GM23248 (cell line): ENCODE data around the gene ANKRD16. TPM values are rescaled to one million over a fixed set of nuclear protein-coding genes. Genes with fewer than 3 reads are reported as not detected.
"Not testable (repeated sequence)": the region's sequence is repeated elsewhere in the genome, so short reads cannot be mapped to it uniquely, and the experiment has no call there.

ENCODE experiments used
- DNase-seq: peaks from one replicate; pipeline ENCODE4 v3.0.0-alpha.2; 2015
- H2AFZ ChIP-seq: fragments of 200-600 bp; sonication (generic); 2 replicates; pipeline ENCODE4 v1.6.1; 2016; ENCODE audit warnings: antibody characterized with exemption
- H3F3A ChIP-seq: fragments of 200-600 bp; sonication (generic); 2 replicates; pipeline ENCODE4 v1.6.1; 2016; ENCODE audit warnings: mild to moderate bottlenecking, antibody characterized with exemption, mixed run types; ENCODE audit not compliant: insufficient read depth
- H3K27ac ChIP-seq: fragments of 200-600 bp; sonication (generic); 2 replicates; pipeline ENCODE4 v1.5.1; 2016; ENCODE audit warnings: mild to moderate bottlenecking
- H3K27me3 ChIP-seq: fragments of 200-600 bp; sonication (generic); replicated peaks from 2 replicates; pipeline ENCODE4 v1.6.1; 2016; ENCODE audit warnings: mild to moderate bottlenecking; ENCODE audit not compliant: insufficient read depth
- H3K36me3 ChIP-seq: fragments of 200-600 bp; sonication (generic); 2 replicates; pipeline ENCODE4 v1.6.1; 2016; ENCODE audit warnings: low read depth, mild to moderate bottlenecking
- H3K4me1 ChIP-seq: fragments of 200-600 bp; sonication (generic); 2 replicates; pipeline ENCODE4 v1.6.1; 2016; ENCODE audit warnings: mild to moderate bottlenecking; ENCODE audit not compliant: insufficient read depth
- H3K4me2 ChIP-seq: fragments of 200-600 bp; sonication (generic); one replicate; pipeline ENCODE4 v1.6.1; 2016; ENCODE audit warnings: mild to moderate bottlenecking; ENCODE audit not compliant: unreplicated experiment
- H3K4me3 ChIP-seq: fragments of 200-600 bp; sonication (generic); 2 replicates; pipeline ENCODE4 v1.5.1; 2016; ENCODE audit warnings: mild to moderate bottlenecking
- H3K79me2 ChIP-seq: fragments of 200-600 bp; sonication (generic); 2 replicates; pipeline ENCODE4 v1.6.1; 2016; ENCODE audit warnings: mild to moderate bottlenecking; ENCODE audit not compliant: insufficient read depth
- H3K9ac ChIP-seq: fragments of 200-600 bp; sonication (generic); 2 replicates; pipeline ENCODE4 v1.6.1; 2016; ENCODE audit warnings: mild to moderate bottlenecking
- H3K9me2 ChIP-seq: fragments of 200-600 bp; sonication (generic); 2 replicates; pipeline ENCODE4 v1.6.1; 2016; ENCODE audit warnings: mixed run types, mild to moderate bottlenecking, moderate library complexity; ENCODE audit not compliant: insufficient read depth
- H3K9me3 ChIP-seq: fragments of 200-600 bp; sonication (generic); one replicate; pipeline ENCODE4 v1.6.1; 2017; ENCODE audit warnings: low read depth
- H4K20me1 ChIP-seq: fragments of 200-600 bp; sonication (generic); 2 replicates; pipeline ENCODE4 v1.6.0; 2016; ENCODE audit not compliant: insufficient read depth
- EZH2 ChIP-seq: fragments of 200-600 bp; sonication (generic); IDR thresholded peaks from 2 replicates; pipeline ENCODE4 v1.6.1; 2018; ENCODE audit warnings: antibody characterized with exemption, mild to moderate bottlenecking; ENCODE audit not compliant: insufficient read depth, poor library complexity, severe bottlenecking
- EZH2phosphoT487 ChIP-seq: fragments of 200-600 bp; sonication (generic); IDR thresholded peaks from 2 replicates; pipeline ENCODE4 v1.6.1; 2018; ENCODE audit warnings: antibody characterized with exemption, moderate library complexity, mild to moderate bottlenecking, low read depth; ENCODE audit not compliant: insufficient read depth
- WGBS, 2 experiments: methylation state at CpG; one replicate each; pipeline ENCODE4 v1.1.6; 2015 to 2017; ENCODE audit warnings: low lambda C conversion rate in 2 of 2, low coverage in 1 of 2; ENCODE audit errors: missing lambda C conversion rate in 2 of 2; 5-methylcytosine and 5-hydroxymethylcytosine counted together
- in situ Hi-C: fragments of 300-500 bp; cut with MboI; formaldehyde crosslinking; loops from 2 replicates; pipeline ENCODE4 v1.15.0; 2020
- polyA plus RNA-seq: library from polyadenylated mRNA; unstranded; fragments of >200 nt; fragmentation: Nextera tagmentation; extraction: Ambion mirVana; gene quantifications from 2 replicates; pipeline ENCODE4 v1.2.1, GENCODE V29; 2016
- total RNA-seq: library from RNA; depleted of rRNA; stranded (reverse); fragments of >200 nt; shearing (Covaris generic); gene quantifications from 2 replicates; pipeline ENCODE4 v1.2.3, GENCODE V29; 2014

The ANKRD16 gene
- total and polyA plus RNA-seq, 2 experiments from 2014 or later, result 2.7 to 5.4 TPM

DNA sequence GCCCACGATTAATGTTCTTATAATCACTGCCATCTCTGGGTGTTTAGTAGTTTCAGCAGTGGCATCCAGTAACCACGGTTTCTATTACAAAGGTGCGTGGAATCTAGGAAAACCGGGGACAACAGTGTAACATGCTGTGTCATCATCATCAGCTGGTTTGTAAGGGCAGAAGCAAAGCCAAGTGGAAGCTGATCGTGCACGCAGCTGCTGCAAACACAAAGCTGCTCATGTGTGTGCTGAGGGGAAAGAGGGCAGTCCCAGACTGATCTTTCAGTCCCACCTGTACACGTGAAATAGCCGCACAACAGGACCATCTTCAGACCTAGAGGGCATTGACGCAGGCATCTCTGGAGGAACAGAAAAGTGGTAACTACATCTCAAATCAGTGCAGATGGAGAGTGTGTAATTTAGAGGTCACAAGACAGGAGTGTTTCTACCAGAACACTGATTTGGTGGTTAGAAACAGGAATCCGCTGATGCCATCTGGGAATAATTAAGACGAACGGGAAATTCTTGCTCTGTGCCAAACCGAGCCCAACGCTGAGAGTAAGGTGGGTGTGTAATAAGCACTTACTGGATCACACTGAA, 13.4 kb downstream of the ANKRD16 start:
- H3K79me2 ChIP-seq, result no peaks in the 10 kb centered on the region
- H3K9me3 ChIP-seq, result no peaks in the 10 kb centered on the region
- WGBS, 2 experiments, result 4% methylated on average over 14 of the region's 14 CpGs
- H3K4me3 ChIP-seq, result peak overlapping the region; percentile 54
- H2AFZ ChIP-seq, result peak overlapping the region; percentile 31; the same call in 1 of the 2 replicates
- no peaks in the 10 kb centered on the region for H3K9me2 ChIP-seq
- H3K27me3 ChIP-seq, result no peaks in the 10 kb centered on the region
- no peak for TF ChIP-seq EZH2
- no peak for TF ChIP-seq EZH2phosphoT487
- H3K4me1 ChIP-seq, result peaks cover 21% of the 10 kb centered on the region
- in situ Hi-C loops, result no loop called here
- DNase-seq, result peak; percentile 94
- H3K36me3 ChIP-seq, result peaks cover 10% of the 10 kb centered on the region
- peak overlapping the region; percentile 78 for H3K9ac ChIP-seq
- peak overlapping the region; percentile 66 for H3K4me2 ChIP-seq
- no peaks in the 10 kb centered on the region for H4K20me1 ChIP-seq
- H3F3A ChIP-seq, result peaks cover 37% of the 10 kb centered on the region
- peak overlapping the region; percentile 94 for H3K27ac ChIP-seq

- 47 to 53% methylated on average over 9 of the region's 9 CpGs for WGBS, 2 experiments
- Histone ChIP-seq H3K9me3 (no peaks in the 10 kb centered on the region), H3K4me1 (peaks cover 21% of the 10 kb centered on the region), H3K36me3 (peaks cover 6% of the 10 kb centered on the region), H3K79me2 (no peaks in the 10 kb centered on the region), H3K27ac (no peak overlapping the region), H2AFZ (no peak overlapping the region), H3K9me2 (no peaks in the 10 kb centered on the region), H3K9ac (no peak overlapping the region), H3F3A (peaks cover 37% of the 10 kb centered on the region), H3K4me2 (no peak overlapping the region), H3K4me3 (no peak overlapping the region), H3K27me3 (no peaks in the 10 kb centered on the region), H4K20me1 (no peaks in the 10 kb centered on the region)
- peak; percentile 75 for DNase-seq
- in situ Hi-C loops, result no loop called here
- TF ChIP-seq EZH2phosphoT487 (no peak), EZH2 (no peak)
Measured at GRCh38 chr10:5873515-5873995, 16.1 kb downstream of the ANKRD16 start.

DNA sequence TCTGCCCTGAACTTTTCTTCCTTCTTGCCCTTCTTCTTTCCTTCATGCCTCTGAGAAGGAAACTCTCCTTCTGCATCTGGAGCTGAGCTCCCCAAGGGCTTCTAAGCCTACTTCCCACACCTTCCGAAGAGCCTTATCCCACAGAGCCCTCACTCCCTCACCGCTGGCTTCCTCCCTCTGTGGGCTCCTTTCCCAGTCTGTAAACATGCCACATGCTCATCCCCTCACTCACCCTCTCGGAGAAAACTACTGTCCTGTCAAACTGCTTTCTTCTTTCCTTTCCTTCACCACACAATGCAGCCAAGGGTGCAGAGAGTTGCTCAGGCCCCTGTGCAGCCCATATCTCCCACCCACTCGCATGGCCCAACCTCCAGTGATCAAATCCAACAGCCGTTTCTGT, 18.1 kb downstream of the ANKRD16 start:
- Histone ChIP-seq H3K4me2 (no peak overlapping the region), H3K36me3 (no peaks in the 10 kb centered on the region), H3K27ac (no peak overlapping the region), H2AFZ (no peak overlapping the region), H4K20me1 (no peaks in the 10 kb centered on the region), H3F3A (peaks cover 19% of the 10 kb centered on the region), H3K4me3 (no peak overlapping the region), H3K9me2 (no peaks in the 10 kb centered on the region), H3K9me3 (no peaks in the 10 kb centered on the region), H3K9ac (no peak overlapping the region), H3K79me2 (no peaks in the 10 kb centered on the region), H3K4me1 (peaks cover 12% of the 10 kb centered on the region), H3K27me3 (no peaks in the 10 kb centered on the region)
- in situ Hi-C loops, result no loop called here
- no peak for TF ChIP-seq EZH2phosphoT487
- no peak for TF ChIP-seq EZH2
- DNase-seq, result no peak
- 66 to 70% methylated on average over 5 of the region's 5 CpGs for WGBS, 2 experiments

DNA sequence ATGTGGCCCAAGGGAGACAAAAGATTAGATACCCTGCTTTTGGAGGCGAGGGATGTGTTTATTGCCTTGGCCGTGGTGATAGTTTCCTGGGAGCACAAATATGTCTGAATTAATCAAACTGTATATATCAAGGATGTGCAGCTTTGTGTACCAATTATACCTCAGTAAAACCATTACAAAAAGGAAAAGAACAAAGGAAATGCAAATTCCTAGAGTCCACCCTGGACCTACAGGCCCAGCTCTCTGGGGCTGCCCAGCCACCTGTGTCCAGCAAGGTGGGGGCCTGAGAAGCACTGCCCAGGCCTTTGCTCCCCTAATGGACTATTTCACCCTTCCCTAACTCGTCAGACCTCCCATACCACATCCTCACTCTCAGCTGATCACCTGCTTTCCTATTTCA, 20.5 kb downstream of the ANKRD16 start:
- no peaks in the 10 kb centered on the region for H3K36me3 ChIP-seq
- H3F3A ChIP-seq, result no peaks in the 10 kb centered on the region
- H3K4me1 ChIP-seq, result no peaks in the 10 kb centered on the region
- no peak overlapping the region for H3K9ac ChIP-seq
- H3K27ac ChIP-seq, result no peak overlapping the region
- H3K9me2 ChIP-seq, result no peaks in the 10 kb centered on the region
- no peak overlapping the region for H3K4me3 ChIP-seq
- no peaks in the 10 kb centered on the region for H3K27me3 ChIP-seq
- no peak overlapping the region for H3K4me2 ChIP-seq
- H2AFZ ChIP-seq, result no peak overlapping the region
- no peaks in the 10 kb centered on the region for H3K9me3 ChIP-seq
- no peaks in the 10 kb centered on the region for H4K20me1 ChIP-seq
- no peak for TF ChIP-seq EZH2phosphoT487
- TF ChIP-seq EZH2, result no peak
- no peak for DNase-seq
- in situ Hi-C loops, result no loop called here
- 74 to 81% methylated on average over 3 of the region's 3 CpGs for WGBS, 2 experiments
- no peaks in the 10 kb centered on the region for H3K79me2 ChIP-seq

GRCh38 chr10:5868383-5868782, 21.3 kb downstream of the ANKRD16 start:
- H3K27ac ChIP-seq, H3K4me1 ChIP-seq, in situ Hi-C loops, H3K36me3 ChIP-seq, H3K4me3 ChIP-seq, H3K9me2 ChIP-seq, H4K20me1 ChIP-seq, H2AFZ ChIP-seq, H3F3A ChIP-seq, H3K27me3 ChIP-seq, H3K4me2 ChIP-seq, H3K9ac ChIP-seq, H3K79me2 ChIP-seq, H3K9me3 ChIP-seq, DNase-seq: not testable (repeated sequence)
- WGBS, 2 experiments, result 87 to 90% methylated on average over 8 of the region's 8 CpGs

- H3K79me2 ChIP-seq, H3K4me2 ChIP-seq, DNase-seq, H3K27me3 ChIP-seq, H4K20me1 ChIP-seq, H2AFZ ChIP-seq, H3F3A ChIP-seq, H3K9ac ChIP-seq, in situ Hi-C loops, H3K4me1 ChIP-seq, H3K9me2 ChIP-seq, H3K9me3 ChIP-seq, H3K36me3 ChIP-seq, H3K4me3 ChIP-seq, H3K27ac ChIP-seq: not testable (repeated sequence)
- 66 to 71% methylated on average over 4 of the region's 4 CpGs for WGBS, 2 experiments
Measured at GRCh38 chr10:5867091-5867615, 22.5 kb downstream of the ANKRD16 start.
